Lower leg skin (tissue), 3 donors: ENCODE data around the gene FGF12.

Source experiments
- POLR2A ChIP-seq, 2 donors: fragments of 450-650 bp; IDR thresholded peaks; one replicate each; pipeline ENCODE4 v1.6.1; 2016 to 2017; ENCODE audit warnings: antibody characterized with exemption in 2 of 2, mild to moderate bottlenecking in 1 of 2, moderate library complexity in 1 of 2
- TF ChIP-seq, protein P1 (sequence below), 3 donors: fragments of 450-650 bp; IDR thresholded peaks; one replicate each; pipeline ENCODE4 v1.5.1; 2016; ENCODE audit warnings: antibody characterized with exemption in 3 of 3, mild to moderate bottlenecking in 3 of 3, moderate library complexity in 2 of 3

DNA sequence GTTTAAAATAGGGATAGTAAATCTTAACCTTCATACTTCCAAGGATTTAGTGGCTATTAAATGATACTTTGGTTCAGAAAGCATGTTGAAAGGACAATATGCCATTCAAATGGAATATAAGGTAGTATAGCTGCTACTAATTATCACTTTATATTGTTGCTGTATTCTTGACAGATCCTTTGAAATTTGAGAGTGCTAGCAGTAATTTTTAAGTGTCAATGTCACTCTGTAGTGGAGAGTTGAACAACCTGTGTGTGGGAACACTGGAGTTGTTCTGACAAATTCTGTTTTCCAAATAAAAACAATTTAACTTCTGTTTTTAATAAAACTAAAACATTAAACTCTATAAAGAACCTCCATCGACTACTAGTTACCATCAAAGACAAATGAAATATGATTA, 565.7 kb downstream of the FGF12 start:
- TF ChIP-seq, protein P1, sequence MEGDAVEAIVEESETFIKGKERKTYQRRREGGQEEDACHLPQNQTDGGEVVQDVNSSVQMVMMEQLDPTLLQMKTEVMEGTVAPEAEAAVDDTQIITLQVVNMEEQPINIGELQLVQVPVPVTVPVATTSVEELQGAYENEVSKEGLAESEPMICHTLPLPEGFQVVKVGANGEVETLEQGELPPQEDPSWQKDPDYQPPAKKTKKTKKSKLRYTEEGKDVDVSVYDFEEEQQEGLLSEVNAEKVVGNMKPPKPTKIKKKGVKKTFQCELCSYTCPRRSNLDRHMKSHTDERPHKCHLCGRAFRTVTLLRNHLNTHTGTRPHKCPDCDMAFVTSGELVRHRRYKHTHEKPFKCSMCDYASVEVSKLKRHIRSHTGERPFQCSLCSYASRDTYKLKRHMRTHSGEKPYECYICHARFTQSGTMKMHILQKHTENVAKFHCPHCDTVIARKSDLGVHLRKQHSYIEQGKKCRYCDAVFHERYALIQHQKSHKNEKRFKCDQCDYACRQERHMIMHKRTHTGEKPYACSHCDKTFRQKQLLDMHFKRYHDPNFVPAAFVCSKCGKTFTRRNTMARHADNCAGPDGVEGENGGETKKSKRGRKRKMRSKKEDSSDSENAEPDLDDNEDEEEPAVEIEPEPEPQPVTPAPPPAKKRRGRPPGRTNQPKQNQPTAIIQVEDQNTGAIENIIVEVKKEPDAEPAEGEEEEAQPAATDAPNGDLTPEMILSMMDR (IDR thresholded peaks at IDR 0.05) = no peak
- no peak for TF ChIP-seq POLR2A (IDR thresholded peaks at IDR 0.05)
